Lung (tissue), 12 donors: ENCODE results near the gene MSANTD3. TPM values are rescaled to one million over a fixed set of nuclear protein-coding genes. Genes with fewer than 3 reads are reported as not detected.

Experiments used
- ATAC-seq: fragments of 200-7000 bp; cut with Tn5 transposase; one replicate; pipeline ENCODE4 v1.9.1; 2020; ENCODE audit warnings: moderate number of reproducible peaks; ENCODE audit not compliant: insufficient read depth, low FRiP score
- DNase-seq, 3 donors: peaks; one replicate each; pipeline ENCODE4 v3.0.0-alpha.2; 2013 to 2017
- H3K27ac ChIP-seq, 2 donors: one replicate each; pipeline ENCODE4 v1.5.1; 2013; ENCODE audit warnings: mild to moderate bottlenecking in 2 of 2, moderate library complexity in 2 of 2, control low read depth in 1 of 2, inconsistent platforms in 1 of 2, low read depth in 1 of 2, low read length in 1 of 2
- H3K27me3 ChIP-seq, 3 donors: one replicate each; pipeline ENCODE4 v1.5.1; 2013; ENCODE audit warnings: low read length in 2 of 3; ENCODE audit not compliant: control insufficient read depth in 3 of 3, insufficient read depth in 3 of 3
- H3K36me3 ChIP-seq, 4 donors: one replicate each; pipeline ENCODE4 v1.5.1; 2013; ENCODE audit warnings: low read length in 4 of 4, mild to moderate bottlenecking in 1 of 4, moderate library complexity in 1 of 4; ENCODE audit not compliant: control insufficient read depth in 4 of 4, insufficient read depth in 4 of 4
- H3K4me1 ChIP-seq, 5 donors: one replicate each; pipeline ENCODE4 v1.5.1; 2013; ENCODE audit warnings: low read length in 5 of 5, mild to moderate bottlenecking in 2 of 5, moderate library complexity in 1 of 5; ENCODE audit not compliant: control insufficient read depth in 5 of 5, insufficient read depth in 5 of 5
- H3K4me3 ChIP-seq: one replicate; pipeline ENCODE4 v1.5.1; 2013; ENCODE audit warnings: mild to moderate bottlenecking, control low read depth, moderate library complexity
- H3K9ac ChIP-seq, 2 donors: one replicate each; pipeline ENCODE4 v1.5.1; 2013; ENCODE audit warnings: low read length in 2 of 2, control low read depth in 1 of 2; ENCODE audit not compliant: insufficient read depth in 1 of 2
- H3K9me3 ChIP-seq, 4 donors: one replicate each; pipeline ENCODE4 v1.5.1; 2013; ENCODE audit warnings: low read length in 3 of 4, mild to moderate bottlenecking in 1 of 4, moderate library complexity in 1 of 4; ENCODE audit not compliant: control insufficient read depth in 4 of 4, insufficient read depth in 3 of 4
- CTCF ChIP-seq: IDR thresholded peaks from 2 replicates; pipeline ENCODE4 v1.5.1; 2012; ENCODE audit warnings: mild to moderate bottlenecking; ENCODE audit errors: control extremely low read depth, extremely low read depth
- WGBS, 2 donors: extraction: QIAGEN DNeasy Blood & Tissue Kit; methylation state at CpG; one replicate each; pipeline ENCODE4 v1.1.7; 2013; 5-methylcytosine and 5-hydroxymethylcytosine counted together
- polyA plus RNA-seq, 2 donors: library from polyadenylated mRNA; stranded (reverse); fragments of 200-250 nt; gene quantifications; one replicate each; pipeline ENCODE4 v1.2.1, GENCODE V29; 2013
- total RNA-seq, 2 donors: library from RNA; depleted of rRNA in 1 of 2; stranded (reverse); fragments of >200 nt in 1 of 2; gene quantifications; one replicate each; pipeline ENCODE4 v1.2.1, GENCODE V29; 2014 to 2021
- donor health status: control.
- donor health status: control.
- donor health status: Bipolar disorder and iron deficiency.
- donor health status: healthy.
- donor health status: DM: yes; HTN: yes; CAD: no.

MSANTD3 gene
- total and polyA plus RNA-seq, 4 donors = 17.5 to 23.8 (median 17.8) TPM

- TF ChIP-seq CTCF = no peak
- Histone ChIP-seq H3K4me1 (peaks cover 0 to 8% (median 4%) of the 10 kb centered on the region in 5 donors), H3K9ac (no peak overlapping the region), H3K27me3 (no peaks in the 10 kb centered on the region), H3K27ac (no peak overlapping the region), H3K9me3 (no peaks in the 10 kb centered on the region), H3K4me3 (no peak overlapping the region), H3K36me3 (peaks cover 0 to 6% (median 2%) of the 10 kb centered on the region in 4 donors)
- 30 to 98% methylated on average over 1 of the region's 1 CpG for WGBS, 2 donors
- ATAC-seq (no peak), DNase-seq (no peak)
Observed at GRCh38 chr9:100445161-100445902, 18.4 kb downstream of the MSANTD3 start.

GRCh38 chr9:100445903-100446549 is 19.1 kb downstream of the MSANTD3 start:
- H3K36me3 ChIP-seq = peaks cover 2 to 9% (median 4%) of the 10 kb centered on the region in 4 donors
- no peak for ATAC-seq
- 98% methylated on average over 5 of the region's 5 CpGs for WGBS, 2 donors
- H3K27ac ChIP-seq = no peak overlapping the region
- TF ChIP-seq CTCF = no peak
- no peaks in the 10 kb centered on the region for H3K27me3 ChIP-seq
- no peak overlapping the region for H3K9ac ChIP-seq
- H3K4me3 ChIP-seq = no peak overlapping the region
- H3K4me1 ChIP-seq = peaks cover 0 to 8% (median 4%) of the 10 kb centered on the region in 5 donors
- no peaks in the 10 kb centered on the region for H3K9me3 ChIP-seq
- no peak for DNase-seq

GRCh38 chr9:100447041-100447440 is 20.1 kb downstream of the MSANTD3 start:
- Histone ChIP-seq H3K9ac (no peak overlapping the region), H3K27ac (no peak overlapping the region), H3K4me1 (peaks cover 0 to 8% (median 4%) of the 10 kb centered on the region in 5 donors), H3K27me3 (no peaks in the 10 kb centered on the region), H3K9me3 (peaks cover 0 to 2% (median 0%) of the 10 kb centered on the region in 4 donors), H3K36me3 (peaks cover 2 to 15% (median 7%) of the 10 kb centered on the region in 4 donors), H3K4me3 (no peak overlapping the region)
- DNase-seq = no peak
- TF ChIP-seq CTCF = no peak
- no peak for ATAC-seq
